ENCODE data around the gene SCAF11.
"Not testable (repeated sequence)": the region's sequence is repeated elsewhere in the genome, so short reads cannot be mapped to it uniquely, and the experiment has no call there.

GRCh38 chr12:46037066-46037465, 46.7 kb upstream of the SCAF11 start:
- TF ChIP-seq POLR2A, EP300 (IDR thresholded peaks at IDR 0.05): not testable (repeated sequence)
